Epithelial cell of prostate (primary cell): ENCODE data around the gene HSD17B7.
"Not testable (repeated sequence)": the region's sequence is repeated elsewhere in the genome, so short reads cannot be mapped to it uniquely, and the experiment has no call there.

Experiments
- DNase-seq: peaks from one replicate; pipeline ENCODE4 v3.0.0-alpha.2; 2011; ENCODE audit warnings: low read depth, low spot score
- H3K27ac ChIP-seq: fragments of 450-650 bp; 2 replicates; pipeline ENCODE4 v1.5.1; 2017; ENCODE audit warnings: mild to moderate bottlenecking

The HSD17B7 gene

DNA sequence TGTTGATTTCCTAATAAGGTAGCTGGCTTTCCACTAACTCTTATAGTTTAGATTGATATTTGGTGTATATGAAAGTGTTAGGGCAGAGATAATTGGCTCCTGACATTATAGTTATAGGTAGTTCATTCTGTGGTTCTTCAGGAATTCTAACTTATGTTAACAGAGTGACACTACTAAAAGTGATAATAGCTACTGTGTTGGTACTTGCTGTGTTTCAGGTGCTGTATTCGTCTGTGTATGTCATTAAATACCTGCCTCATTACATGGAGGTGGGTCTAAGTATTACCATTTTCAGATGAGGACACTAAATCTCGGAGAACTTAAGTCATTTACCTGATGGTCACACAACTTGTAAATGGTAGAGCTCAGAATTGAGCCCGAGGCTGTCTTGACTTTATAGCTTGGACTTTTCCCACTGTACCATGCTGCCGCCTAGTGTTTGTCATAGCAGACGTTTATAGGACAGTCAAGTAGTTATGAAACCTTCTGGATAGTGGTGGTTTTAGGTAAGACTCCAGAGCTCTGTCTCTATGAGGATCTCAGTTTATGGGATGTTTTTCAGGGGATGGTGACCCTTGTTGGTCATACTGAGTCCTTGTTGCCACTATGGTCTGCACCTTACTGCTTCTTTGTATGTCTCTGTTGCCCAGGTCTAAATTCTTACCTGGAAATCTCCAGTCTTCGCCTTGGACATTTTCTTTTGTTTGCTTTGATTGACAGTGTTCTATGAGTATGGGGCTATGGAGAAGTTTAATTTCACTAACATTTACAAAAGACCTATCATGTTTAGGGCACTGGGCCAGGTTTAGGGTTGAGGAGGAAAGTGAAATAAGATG, 9.7 kb downstream of the HSD17B7 start:
- H3K27ac ChIP-seq = not testable (repeated sequence)
- DNase-seq = peak; percentile 3

DNA sequence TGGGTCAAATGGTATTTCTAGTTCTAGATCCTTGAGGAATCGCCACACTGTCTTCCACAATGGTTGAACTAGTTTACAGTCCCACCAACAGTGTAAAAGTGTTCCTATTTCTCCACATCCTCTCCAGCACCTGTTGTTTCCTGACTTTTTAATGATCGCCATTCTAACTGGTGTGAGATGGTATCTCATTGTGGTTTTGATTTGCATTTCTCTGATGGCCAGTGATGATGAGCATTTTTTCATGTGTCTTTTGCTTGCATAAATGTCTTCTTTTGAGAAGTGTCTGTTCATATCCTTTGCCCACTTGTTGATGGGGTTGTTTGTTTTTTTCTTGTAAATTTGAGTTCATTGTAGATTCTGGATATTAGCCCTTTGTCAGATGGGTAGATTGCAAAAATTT, 17.0 kb downstream of the HSD17B7 start:
- not testable (repeated sequence) for DNase-seq, H3K27ac ChIP-seq

DNA sequence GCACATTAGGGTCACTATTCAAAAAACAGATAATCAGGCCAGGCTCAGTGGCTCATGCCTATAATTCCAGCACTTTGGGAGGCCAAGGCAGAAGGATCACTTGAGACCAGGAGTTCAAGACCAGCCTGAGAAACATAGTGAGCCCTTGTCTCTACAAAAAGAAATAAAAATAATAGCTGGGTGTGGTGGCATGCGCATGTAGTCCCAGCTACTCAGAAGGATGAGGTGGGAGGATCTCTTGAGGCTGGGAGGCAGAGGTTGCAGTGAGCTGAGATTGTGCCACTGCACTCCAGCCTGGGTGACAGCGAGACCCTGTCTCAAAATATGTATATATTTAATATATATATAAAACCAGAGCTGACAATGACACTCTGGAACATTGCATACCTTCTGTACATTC, 21.9 kb downstream of the HSD17B7 start:
- DNase-seq, H3K27ac ChIP-seq: not testable (repeated sequence)

DNA sequence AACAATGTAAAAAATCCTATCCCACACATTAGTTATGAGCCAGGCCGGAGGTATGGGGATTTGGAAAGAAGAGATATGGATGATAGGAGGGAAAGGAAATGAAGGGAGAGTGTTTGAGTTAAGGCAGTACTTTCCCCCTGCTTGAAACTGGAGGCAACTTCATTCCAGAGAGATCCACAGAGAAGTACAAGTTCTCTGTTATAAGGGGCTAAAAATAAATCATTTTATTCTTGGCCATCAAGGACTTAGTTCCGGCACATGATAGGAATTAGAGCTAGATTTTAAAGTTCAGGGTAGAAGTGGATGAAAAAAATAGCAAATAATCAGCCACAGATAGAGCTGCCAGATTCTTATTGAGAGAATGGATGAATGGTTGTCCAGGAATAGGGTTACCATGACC, 27.6 kb downstream of the HSD17B7 start:
- DNase-seq, H3K27ac ChIP-seq: not testable (repeated sequence)

DNA sequence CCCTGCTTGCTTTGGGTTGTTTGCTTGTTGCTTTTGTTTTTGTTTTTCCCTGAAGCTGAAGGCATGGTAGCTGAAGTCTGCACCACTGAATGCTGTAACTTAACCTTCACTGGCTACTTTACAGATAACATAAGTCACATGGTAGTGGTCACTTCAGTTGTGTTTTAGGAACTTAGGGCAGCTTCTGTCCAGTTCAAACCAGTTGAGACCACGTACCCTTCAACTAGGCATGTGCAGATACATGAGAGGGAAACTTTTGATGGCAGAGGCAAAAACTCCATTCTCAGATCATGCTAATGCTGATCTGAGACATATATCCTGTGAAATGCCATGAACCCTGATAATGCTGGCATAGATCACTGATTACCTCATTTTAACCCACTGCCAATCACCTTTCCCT, 28.2 kb downstream of the HSD17B7 start:
- not testable (repeated sequence) for DNase-seq, H3K27ac ChIP-seq

DNA sequence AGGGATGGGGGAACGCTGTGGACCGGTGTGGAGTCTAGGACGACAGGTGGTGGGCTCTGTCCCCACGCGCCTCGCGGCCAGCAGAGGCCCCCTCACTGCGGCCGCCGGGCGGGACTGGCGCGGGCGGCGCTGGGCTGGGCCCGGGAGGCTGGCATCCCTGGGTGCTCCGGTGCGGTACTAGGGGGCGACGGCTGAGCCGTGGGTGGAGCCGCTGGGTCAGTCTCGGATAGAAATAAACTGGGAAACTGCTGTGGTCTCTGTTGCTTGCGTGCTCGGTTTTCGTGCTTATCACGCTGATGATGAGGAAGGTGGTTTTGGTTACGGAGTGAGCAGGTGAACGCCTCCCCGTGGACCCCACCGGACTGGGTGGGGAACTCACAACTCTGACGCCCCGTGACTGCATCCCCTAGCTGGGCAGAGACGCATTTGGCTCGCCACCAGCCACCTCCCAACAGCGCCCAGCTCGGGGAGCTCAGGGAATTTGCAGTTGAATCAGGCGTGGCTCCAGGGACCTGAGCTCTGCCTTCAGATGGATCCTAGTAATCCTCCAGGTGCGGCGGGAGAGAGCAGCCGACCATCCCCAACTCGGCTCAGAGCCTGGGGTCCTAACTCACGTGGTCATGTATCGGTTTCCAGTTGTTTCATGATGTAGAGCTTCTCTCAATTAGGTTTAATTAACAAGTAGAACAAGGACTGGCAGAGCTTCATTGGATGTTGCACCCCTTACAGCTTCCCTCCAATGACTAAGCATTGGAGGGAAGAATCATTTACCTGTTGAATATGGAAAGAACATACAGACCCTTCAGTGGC, 32.1 kb downstream of the HSD17B7 start:
- no peak overlapping the region for H3K27ac ChIP-seq
- no peak for DNase-seq

DNA sequence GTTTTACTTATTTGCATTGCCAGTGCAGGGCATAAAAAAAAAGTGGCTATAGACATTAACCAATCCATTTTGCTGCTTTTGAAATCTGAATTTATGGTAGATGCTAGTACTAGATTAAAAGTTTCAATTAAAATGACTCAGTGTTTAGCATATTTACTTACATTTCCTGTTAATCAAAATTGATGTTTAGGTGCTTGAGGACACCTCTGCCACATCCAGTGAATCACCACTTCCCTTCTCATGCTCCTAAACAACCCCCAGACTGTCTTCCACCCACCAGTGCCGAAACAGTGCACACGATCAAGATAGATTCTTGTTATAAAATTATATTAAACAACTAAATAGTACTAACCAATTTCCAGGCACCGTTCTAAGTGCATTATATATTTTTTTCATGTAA, 32.7 kb downstream of the HSD17B7 start:
- H3K27ac ChIP-seq = no peak overlapping the region
- DNase-seq = no peak

DNA sequence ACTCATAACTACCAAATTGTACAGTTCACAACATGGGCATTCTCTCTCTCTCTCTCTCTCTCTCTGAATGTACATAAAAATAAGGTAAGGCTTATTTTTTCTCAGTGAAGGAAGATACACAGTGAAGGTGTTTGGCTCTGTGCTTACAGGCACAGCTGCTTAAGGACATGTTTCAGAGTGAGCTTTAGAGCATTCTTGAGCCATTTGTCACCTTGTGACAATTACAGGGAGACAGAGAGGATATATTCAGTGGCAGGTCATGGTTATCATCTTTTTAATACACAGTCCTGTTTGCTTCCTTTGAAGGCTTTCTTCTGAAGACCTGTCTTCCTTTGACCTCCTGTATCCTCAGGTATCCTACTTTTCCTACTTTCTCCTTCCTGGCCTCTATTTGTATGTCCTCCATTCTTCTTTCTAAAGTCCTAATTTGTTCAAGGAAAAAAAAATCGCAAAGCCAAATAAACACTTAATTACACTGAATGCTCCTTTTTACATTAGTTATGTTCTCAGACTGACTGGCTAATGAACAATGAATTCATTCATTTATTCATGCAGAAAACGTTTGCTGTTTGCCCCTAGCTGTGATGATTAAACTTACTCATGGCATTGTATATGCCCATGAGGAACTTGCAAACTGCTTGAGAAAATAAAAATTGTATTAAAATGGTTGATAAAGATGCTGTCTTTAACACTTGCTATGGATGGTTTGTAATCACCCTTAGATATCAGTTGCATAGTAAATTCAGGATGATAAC, 33.4 kb downstream of the HSD17B7 start:
- no peak for DNase-seq
- no peak overlapping the region for H3K27ac ChIP-seq

DNA sequence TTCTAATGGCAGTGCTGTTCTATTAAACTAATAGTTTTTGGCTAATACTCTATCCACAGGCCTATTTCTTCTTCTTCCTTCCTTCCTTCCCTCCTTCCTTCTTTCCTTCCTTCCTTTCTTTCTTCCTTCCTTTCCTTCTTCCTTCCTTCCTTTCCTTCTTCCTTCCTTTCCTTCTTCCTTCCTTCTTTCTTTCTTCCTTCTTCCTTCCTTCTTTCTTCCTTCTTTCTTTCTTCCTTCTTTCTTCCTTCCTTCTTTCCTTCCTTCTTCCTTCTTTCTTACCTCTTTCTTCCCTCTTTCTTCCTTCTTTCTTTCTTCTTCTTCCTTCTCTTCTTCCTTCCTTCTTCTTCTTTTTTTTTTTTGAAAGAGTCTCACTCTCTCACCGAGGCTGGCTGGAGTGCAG, 38.8 kb downstream of the HSD17B7 start:
- H3K27ac ChIP-seq = no peak overlapping the region
- DNase-seq = no peak

DNA sequence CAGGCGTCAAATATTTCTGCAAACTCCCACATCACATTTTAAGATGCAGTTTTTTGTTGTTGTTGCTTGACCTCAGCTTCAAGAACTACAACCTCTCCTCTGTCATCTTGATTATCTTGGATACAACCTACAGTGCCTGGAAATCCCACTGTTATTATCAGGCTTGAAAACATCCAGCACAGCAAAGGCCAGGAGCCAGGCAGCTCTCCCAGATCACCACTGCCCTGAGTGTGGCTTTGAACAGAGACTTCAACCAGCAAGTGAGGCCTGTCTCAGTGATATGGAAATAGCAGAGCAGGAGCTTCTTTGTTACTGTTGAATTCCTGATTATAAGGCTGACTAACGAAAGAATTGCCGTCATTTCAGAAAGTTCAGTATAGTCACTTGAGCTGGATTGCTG, 42.0 kb downstream of the HSD17B7 start:
- no peak overlapping the region for H3K27ac ChIP-seq
- DNase-seq = no peak

DNA sequence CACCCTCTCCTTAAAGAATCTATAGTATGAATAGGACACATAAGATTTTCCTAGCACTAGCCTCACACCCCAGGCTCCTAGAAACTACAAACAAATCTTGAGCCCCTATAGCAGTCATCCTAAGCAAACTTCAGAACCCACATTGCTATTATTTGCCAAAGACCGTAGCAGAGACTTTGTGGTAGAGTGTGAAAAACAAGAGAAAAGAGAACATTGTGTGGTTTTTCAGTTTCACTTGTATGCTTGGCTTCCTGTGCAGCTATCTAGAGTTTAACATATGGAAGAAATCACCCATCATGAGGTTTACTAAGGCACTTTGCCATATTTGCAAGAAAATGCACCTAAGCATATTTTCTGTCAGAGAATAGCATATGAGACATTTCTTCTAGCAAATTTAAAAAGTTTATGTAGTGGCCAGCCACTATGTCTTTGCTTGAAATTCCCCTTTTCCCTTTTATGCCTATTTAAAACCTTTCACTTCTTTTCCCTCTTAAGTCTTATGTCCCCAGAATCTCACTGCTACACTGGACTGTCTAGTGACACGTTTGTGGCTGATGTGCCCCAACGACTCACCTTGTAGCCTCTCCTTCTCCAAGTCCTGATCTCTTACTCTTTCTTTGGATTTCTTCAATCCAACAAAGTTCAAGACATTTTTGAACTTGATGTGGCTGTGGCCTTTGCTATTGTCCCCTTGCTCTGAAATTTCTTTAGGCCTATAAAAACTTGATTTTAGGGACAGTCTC, 44.8 kb downstream of the HSD17B7 start:
- H3K27ac ChIP-seq = no peak overlapping the region
- DNase-seq = no peak

DNA sequence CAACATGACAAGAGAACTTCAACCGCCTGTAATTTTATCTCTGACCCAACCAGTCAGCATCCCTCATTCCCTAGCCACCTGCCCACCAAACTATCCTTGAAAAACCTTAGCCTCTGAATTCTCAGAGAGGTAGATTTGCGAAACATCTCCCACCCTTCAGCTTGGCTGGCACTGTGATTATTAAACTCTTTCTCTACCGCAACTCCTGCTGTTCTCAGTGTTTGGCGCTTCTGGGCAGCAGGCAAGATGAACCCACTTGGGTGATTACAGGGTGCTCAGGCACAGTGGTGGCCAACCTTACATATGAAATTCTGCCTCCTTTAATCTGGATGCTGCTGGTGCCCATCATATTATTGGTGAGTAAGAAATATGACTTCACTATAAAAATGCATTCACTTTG, 48.4 kb downstream of the HSD17B7 start:
- no peak overlapping the region for H3K27ac ChIP-seq
- DNase-seq = no peak

DNA sequence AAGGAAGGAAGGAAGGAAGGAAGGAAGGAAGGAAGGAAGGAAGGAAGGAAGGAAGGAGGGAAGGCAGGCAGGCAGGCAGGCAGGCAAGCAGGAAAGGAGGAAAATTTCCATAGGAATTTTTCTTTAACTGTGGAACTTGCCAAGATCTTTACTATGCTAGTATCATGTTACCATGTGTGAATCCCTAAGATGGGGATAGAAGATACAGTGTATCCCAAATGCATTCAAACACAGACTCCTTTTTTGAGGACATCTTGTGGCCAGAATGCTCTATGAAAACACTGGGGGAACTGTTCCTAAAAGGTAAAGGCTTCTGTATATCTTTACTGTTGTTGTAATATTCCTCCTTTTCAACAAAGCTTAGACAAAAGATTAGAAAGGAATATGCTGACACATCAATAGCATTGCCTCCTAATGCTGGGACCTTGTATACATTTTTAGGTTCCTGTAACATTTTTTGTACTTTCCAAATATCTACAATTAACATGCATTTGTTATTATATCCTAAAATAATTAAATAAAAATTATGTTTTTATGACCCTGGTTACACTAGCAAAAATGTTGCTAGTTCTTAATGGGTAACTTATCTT, 49.8 kb downstream of the HSD17B7 start:
- DNase-seq = no peak
- H3K27ac ChIP-seq = no peak overlapping the region

DNA sequence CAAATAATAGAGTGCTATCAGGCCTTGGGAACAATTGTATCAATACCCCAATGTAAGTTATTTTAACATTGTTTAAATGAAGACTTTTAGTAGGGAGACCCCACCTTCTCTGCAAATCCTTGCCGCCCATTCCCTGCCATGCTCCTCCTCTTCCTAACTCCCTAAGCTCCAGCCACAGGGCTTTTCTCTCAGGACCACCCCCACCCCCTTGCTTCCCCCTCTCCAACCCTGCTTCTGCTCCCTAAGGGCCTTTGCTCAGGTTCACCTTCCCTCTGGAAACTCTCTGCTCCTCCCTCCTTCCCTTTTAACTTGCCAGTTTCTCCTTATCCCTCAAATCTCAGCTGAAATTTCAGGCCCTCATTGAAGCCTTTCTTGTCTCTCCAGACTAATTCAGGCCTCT, 53.7 kb downstream of the HSD17B7 start:
- DNase-seq = no peak
- no peak overlapping the region for H3K27ac ChIP-seq

DNA sequence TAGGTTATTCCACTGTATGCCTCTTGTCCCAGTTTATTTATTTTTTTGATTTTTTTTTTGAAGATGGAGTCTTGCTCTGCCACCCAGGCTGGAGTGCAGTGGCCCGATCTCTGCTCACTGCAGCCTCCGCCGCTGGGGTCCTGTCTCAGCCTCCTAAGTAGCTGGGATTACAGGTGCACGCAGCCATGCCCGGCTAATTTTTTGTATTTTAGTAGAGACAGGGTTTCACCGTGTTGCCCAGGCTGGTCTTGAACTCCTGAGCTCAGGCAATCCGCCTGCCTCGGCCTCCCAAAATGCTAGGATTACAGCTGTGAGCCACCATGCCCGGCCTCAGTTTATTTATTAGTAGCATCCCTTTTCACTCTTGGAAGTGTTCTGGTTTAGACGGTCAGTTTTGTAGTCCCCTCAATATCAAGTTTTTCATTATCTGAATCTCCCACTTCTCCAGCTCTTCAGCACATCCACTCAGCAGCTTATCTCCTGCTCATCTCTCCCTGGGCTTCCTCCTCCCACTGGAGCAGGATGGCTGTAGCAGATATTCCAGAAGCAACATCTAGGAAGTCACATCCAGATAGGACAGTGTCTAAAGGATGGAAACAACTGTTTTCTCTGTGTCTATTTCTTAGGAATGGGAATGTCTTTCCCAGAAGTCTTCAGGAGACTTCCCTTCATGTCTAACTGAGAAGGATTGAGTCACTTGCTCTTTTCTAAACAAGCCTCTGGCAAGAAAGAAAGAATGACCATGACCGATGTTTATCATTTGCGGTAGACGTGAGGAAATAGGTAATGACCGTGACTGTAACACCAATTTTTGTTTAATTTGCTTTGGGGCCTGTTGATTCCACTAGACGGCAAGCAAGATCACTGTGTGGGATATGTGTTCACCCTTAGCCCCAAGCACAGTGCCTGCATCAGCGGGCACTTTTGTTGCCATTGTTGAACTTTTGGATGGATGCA, 56.0 kb downstream of the HSD17B7 start:
- no peak for DNase-seq
- no peak overlapping the region for H3K27ac ChIP-seq

DNA sequence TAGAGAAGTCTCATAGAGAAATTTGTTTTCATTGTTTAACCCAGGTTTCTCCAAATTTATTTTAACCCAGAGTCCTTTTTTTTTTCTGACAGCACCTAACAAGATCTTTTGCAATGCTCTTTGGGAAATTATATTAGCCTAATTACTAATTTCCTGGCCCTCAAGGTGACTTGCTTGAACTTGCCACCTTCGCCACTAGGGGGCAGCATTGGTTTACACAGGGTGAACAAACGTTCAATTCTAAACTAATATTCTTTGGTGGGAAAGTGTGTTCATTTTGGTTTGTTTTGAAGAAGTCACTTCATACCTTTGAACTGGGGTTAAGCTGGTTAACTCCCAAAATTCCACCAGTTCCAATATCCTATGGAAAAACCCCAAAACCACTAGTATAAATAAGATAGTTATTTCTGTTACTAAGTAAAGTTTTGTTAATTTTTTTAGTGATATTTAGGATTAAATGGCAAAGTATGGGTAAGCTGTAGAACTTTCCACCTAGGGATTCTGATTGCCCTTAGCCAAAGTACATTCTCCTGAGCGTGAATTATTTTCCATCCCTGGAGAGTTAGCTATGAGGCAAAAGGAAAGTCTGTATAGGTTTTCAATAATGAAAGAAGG, 57.4 kb downstream of the HSD17B7 start:
- H3K27ac ChIP-seq = no peak overlapping the region
- DNase-seq = no peak

DNA sequence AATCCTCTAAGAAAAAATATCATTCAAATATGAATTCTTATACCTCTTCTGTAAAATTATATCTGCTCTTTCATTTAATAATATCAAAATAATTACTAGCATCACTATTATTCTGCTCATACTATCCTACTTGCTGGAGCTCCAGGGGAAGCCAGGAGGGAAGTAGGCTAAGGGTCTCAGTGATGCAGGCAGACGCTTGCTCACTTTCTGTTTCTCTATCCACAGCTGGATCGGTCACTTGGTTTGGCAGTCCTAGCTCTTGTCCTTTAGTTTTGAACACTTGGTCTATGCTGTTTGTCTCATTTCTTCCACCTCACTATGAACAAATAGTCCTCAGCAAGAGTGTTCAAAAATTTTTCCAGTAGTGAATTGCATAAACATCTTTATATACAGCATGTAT, 59.2 kb downstream of the HSD17B7 start:
- DNase-seq = no peak
- H3K27ac ChIP-seq = no peak overlapping the region

DNA sequence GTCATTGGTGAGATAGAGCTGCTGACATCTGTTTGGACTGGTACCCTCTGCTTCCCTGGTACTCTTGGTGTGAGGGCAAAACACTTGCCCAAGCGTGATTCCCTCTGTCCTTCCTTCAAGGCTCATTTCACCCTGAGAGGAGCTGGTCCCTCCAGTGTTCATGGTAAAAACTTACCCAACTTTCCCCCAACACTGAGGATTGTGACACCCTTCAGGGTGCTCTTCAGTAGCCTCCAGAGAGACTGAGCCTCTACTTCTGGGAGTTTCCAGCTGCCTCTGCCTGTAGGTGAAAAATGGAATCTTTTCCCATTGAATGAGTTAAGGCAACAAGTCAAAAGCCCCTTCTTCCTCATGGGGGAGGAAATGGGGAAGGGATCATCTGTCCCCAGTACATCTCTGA, 60.8 kb downstream of the HSD17B7 start:
- H3K27ac ChIP-seq = no peak overlapping the region
- DNase-seq = no peak
